Ovary (tissue), 9 donors: Measurements from ENCODE around the gene CRPPA. TPM values are rescaled to one million over a fixed set of nuclear protein-coding genes. Genes with fewer than 3 reads are reported as not detected.

Source experiments
- DNase-seq, 5 donors: peaks; one replicate each; pipeline ENCODE4 v3.0.0-alpha.2; 2019 to 2020
- H3K27ac ChIP-seq, 2 donors: fragments of 200-600 bp; one replicate each; pipeline versions ENCODE4 v1.5.1 to v1.8.0; 2019 to 2022
- H3K27me3 ChIP-seq: fragments of 200-600 bp; one replicate; pipeline ENCODE4 v1.8.0; 2022
- H3K36me3 ChIP-seq: fragments of 200-600 bp; sonication (generic); one replicate; pipeline ENCODE4 v1.5.1; 2019
- H3K4me1 ChIP-seq: one replicate; pipeline ENCODE4 v1.8.1; 2013; ENCODE audit warnings: mild to moderate bottlenecking, moderate library complexity; ENCODE audit not compliant: insufficient read depth
- H3K4me3 ChIP-seq: fragments of 200-600 bp; sonication (generic); one replicate; pipeline ENCODE4 v1.5.1; 2017
- H3K9me3 ChIP-seq, 2 donors: fragments of 200-600 bp in 1 of 2; sonication (generic) in 1 of 2; one replicate each; pipeline versions ENCODE4 v1.5.1 to v1.8.1; 2013 to 2019; ENCODE audit warnings: mild to moderate bottlenecking in 1 of 2, moderate library complexity in 1 of 2
- EP300 ChIP-seq: sonication (generic); formaldehyde crosslinking; IDR thresholded peaks from one replicate; pipeline ENCODE4 v1.6.1; 2017; ENCODE audit warnings: antibody characterized with exemption
- POLR2A ChIP-seq: fragments of 450-650 bp; IDR thresholded peaks from one replicate; pipeline ENCODE4 v1.6.1; 2017; ENCODE audit warnings: antibody characterized with exemption, mild to moderate bottlenecking, moderate library complexity
- WGBS, 3 donors: extraction: QIAGEN DNeasy Blood & Tissue Kit in 1 of 3; methylation state at CpG; one replicate each; pipeline versions ENCODE4 v1.1.5 to v1.1.7; 2013 to 2017; 5-methylcytosine and 5-hydroxymethylcytosine counted together
- intact Hi-C, 4 donors: fragments of 100-400 bp; cut with DNase I; formaldehyde crosslinking; loops; one replicate each; pipeline versions ENCODE4 v1.11.0 to v1.15.1; 2022 to 2023
- polyA plus RNA-seq, 2 donors: library from polyadenylated mRNA; stranded (reverse); fragments of 200-250 nt in 1 of 2; fragments of 350-450 nt in 1 of 2; fragmentation: Illumina TruSeq in 1 of 2; extraction: RNeasy Lipid Tissue Mini Kit (QIAGEN cat#74804) in 1 of 2; gene quantifications; one replicate each; pipeline ENCODE4 v1.2.3, GENCODE V29; 2013 to 2014
- total RNA-seq, 7 donors: library from RNA; depleted of rRNA in 2 of 7; stranded (reverse); fragments of >200 nt in 2 of 7; fragmentation: NEBNext Ultra II Directional in 3 of 7; extraction: Animal tissue kit (Norgen Biotek cat#: 25700) in 3 of 7; gene quantifications; one replicate each; pipeline versions ENCODE4 v1.1.0 to v1.2.4, GENCODE V29; 2016 to 2023
- TF ChIP-seq, protein P1 (sequence below), 3 donors: fragments of 450-650 bp in 2 of 3; fragments of 200-600 bp in 1 of 3; IDR thresholded peaks; one replicate each; pipeline versions ENCODE4 v1.5.1 to v1.8.0; 2016 to 2022; ENCODE audit warnings: antibody characterized with exemption in 3 of 3, mild to moderate bottlenecking in 1 of 3
- donor health status: DM: no; HTN: no; CAD: no; lungs with moderate emphysema.
- donor health status: DM: no; HTN: no; CAD: no.
- donor health status: Bipolar disorder and iron deficiency.
- donor health status: DM: yes; HTN: yes; CAD: no.
- donor health status: DM: no; HTN: no; CAD: no.
- donor health status: DM: yes; HTN: yes; CAD: no.

CRPPA gene
- total and polyA plus RNA-seq, 9 donors = 0.68 to 5.2 (median 3.2) TPM

GRCh38 chr7:16404636-16405035, 16.7 kb downstream of the CRPPA start:
- H3K27ac ChIP-seq = no peak overlapping the region
- H3K4me3 ChIP-seq = no peak overlapping the region
- TF ChIP-seq EP300 (no peak), POLR2A (no peak)
- TF ChIP-seq, protein P1, sequence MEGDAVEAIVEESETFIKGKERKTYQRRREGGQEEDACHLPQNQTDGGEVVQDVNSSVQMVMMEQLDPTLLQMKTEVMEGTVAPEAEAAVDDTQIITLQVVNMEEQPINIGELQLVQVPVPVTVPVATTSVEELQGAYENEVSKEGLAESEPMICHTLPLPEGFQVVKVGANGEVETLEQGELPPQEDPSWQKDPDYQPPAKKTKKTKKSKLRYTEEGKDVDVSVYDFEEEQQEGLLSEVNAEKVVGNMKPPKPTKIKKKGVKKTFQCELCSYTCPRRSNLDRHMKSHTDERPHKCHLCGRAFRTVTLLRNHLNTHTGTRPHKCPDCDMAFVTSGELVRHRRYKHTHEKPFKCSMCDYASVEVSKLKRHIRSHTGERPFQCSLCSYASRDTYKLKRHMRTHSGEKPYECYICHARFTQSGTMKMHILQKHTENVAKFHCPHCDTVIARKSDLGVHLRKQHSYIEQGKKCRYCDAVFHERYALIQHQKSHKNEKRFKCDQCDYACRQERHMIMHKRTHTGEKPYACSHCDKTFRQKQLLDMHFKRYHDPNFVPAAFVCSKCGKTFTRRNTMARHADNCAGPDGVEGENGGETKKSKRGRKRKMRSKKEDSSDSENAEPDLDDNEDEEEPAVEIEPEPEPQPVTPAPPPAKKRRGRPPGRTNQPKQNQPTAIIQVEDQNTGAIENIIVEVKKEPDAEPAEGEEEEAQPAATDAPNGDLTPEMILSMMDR (IDR thresholded peaks at IDR 0.05) = no peak
- H3K9me3 ChIP-seq = no peaks in the 10 kb centered on the region
- H3K27me3 ChIP-seq = no peaks in the 10 kb centered on the region
- H3K4me1 ChIP-seq = no peaks in the 10 kb centered on the region
- intact Hi-C loops = loop anchor here in 1 of 4 donors (5.0 kb wide), 1 partner anchor 288 kb away; no protein-coding TSS in a partner anchor
- DNase-seq = no peak
- 89 to 100% (median 95%) methylated on average over 1 of the region's 1 CpG for WGBS, 3 donors
- H3K36me3 ChIP-seq = no peaks in the 10 kb centered on the region

GRCh38 chr7:16403475-16403874, 17.9 kb downstream of the CRPPA start:
- intact Hi-C loops = no loop called here
- no peaks in the 10 kb centered on the region for H3K4me1 ChIP-seq
- H3K9me3 ChIP-seq = no peaks in the 10 kb centered on the region
- no peaks in the 10 kb centered on the region for H3K36me3 ChIP-seq
- no peaks in the 10 kb centered on the region for H3K27me3 ChIP-seq
- no peak overlapping the region for H3K27ac ChIP-seq
- H3K4me3 ChIP-seq = no peak overlapping the region
- TF ChIP-seq, protein P1 (IDR thresholded peaks at IDR 0.05) = no peak
- TF ChIP-seq EP300 (no peak), POLR2A (no peak)
- DNase-seq = no peak
- WGBS, 3 donors = 40 to 51% (median 42%) methylated on average over 1 of the region's 1 CpG

GRCh38 chr7:16402940-16403339, 18.4 kb downstream of the CRPPA start:
- H3K4me1 ChIP-seq = no peaks in the 10 kb centered on the region
- TF ChIP-seq, protein P1 (IDR thresholded peaks at IDR 0.05) = no peak
- TF ChIP-seq POLR2A (no peak), EP300 (no peak)
- DNase-seq = no peak
- H3K4me3 ChIP-seq = no peak overlapping the region
- no peaks in the 10 kb centered on the region for H3K9me3 ChIP-seq
- no peaks in the 10 kb centered on the region for H3K36me3 ChIP-seq
- intact Hi-C loops = no loop called here
- WGBS, 3 donors = 98 to 100% (median 98%) methylated on average over 1 of the region's 1 CpG
- no peaks in the 10 kb centered on the region for H3K27me3 ChIP-seq
- no peak overlapping the region for H3K27ac ChIP-seq

DNA sequence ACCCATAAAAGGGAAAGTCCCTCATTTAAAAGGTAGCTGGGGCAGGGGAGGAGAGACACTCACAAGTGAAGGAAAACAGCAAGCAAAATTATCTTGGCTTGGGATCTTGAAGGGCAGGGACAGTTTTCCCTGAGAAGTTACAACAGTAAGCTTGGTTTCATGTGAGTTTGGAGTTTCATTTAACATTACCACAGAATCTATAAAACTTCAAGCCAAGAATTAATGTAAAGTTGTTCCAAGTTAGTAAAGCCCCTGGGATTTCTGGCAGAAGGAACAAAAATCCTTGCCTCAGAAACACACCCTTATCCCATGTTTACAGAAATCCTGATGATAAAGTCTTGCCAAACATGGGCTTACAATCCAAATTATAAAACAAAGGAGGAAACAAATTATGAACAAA, 19.2 kb downstream of the CRPPA start:
- Histone ChIP-seq H3K36me3 (no peaks in the 10 kb centered on the region), H3K27me3 (no peaks in the 10 kb centered on the region), H3K9me3 (no peaks in the 10 kb centered on the region), H3K4me3 (no peak overlapping the region), H3K27ac (no peak overlapping the region), H3K4me1 (no peaks in the 10 kb centered on the region)
- DNase-seq = no peak
- no peak for TF ChIP-seq POLR2A
- TF ChIP-seq EP300 = no peak
- TF ChIP-seq, protein P1 (IDR thresholded peaks at IDR 0.05) = no peak
- intact Hi-C loops = no loop called here

- no peak overlapping the region for H3K27ac ChIP-seq
- H3K4me1 ChIP-seq = no peaks in the 10 kb centered on the region
- TF ChIP-seq EP300 (no peak), POLR2A (no peak)
- TF ChIP-seq, protein P1 (IDR thresholded peaks at IDR 0.05) = no peak
- no peaks in the 10 kb centered on the region for H3K27me3 ChIP-seq
- no peaks in the 10 kb centered on the region for H3K9me3 ChIP-seq
- intact Hi-C loops = no loop called here
- H3K4me3 ChIP-seq = no peak overlapping the region
- DNase-seq = no peak
- H3K36me3 ChIP-seq = no peaks in the 10 kb centered on the region
These were observed 20.5 kb downstream of the CRPPA start for GRCh38 chr7:16400893-16401275.
